Erythroblast (primary cell): ENCODE data around the gene TRA2A.

Source experiments
- DNase-seq, 2 experiments: peaks; one replicate each; lab custom pipeline; 2025; lab: John Stamatoyannopoulos, UW
- GATA1 ChIP-seq: IDR thresholded peaks from 2 replicates; pipeline ENCODE4 v1.6.1; 2011; ENCODE audit warnings: low read depth, mild to moderate bottlenecking, control low read depth, low read length, moderate library complexity
- POLR2A ChIP-seq: IDR thresholded peaks from 2 replicates; pipeline ENCODE4 v1.6.1; 2011; ENCODE audit warnings: mild to moderate bottlenecking, low read length

Gene TRA2A

GRCh38 chr7:23482686-23483085 lies 49.1 kb downstream of the TRA2A start:
- TF ChIP-seq POLR2A (no peak), GATA1 (no peak)
- no peak for DNase-seq

GRCh38 chr7:23477962-23478866 lies 53.6 kb downstream of the TRA2A start:
- no peak for DNase-seq
- TF ChIP-seq POLR2A (no peak), GATA1 (no peak)

- TF ChIP-seq GATA1 (no peak), POLR2A (no peak)
- DNase-seq = no peak
Measured at GRCh38 chr7:23477157-23477499, 54.7 kb downstream of the TRA2A start.

- DNase-seq = no peak
- TF ChIP-seq GATA1 (no peak), POLR2A (no peak)
Measured at GRCh38 chr7:23476286-23477156, 55.3 kb downstream of the TRA2A start.

- TF ChIP-seq GATA1 (no peak), POLR2A (no peak)
- DNase-seq = no peak
Measured at GRCh38 chr7:23475576-23475839, 56.3 kb downstream of the TRA2A start.

- no peak for DNase-seq
- TF ChIP-seq GATA1 = no peak
- no peak for TF ChIP-seq POLR2A
Measured at GRCh38 chr7:23474829-23475575, 56.8 kb downstream of the TRA2A start.

GRCh38 chr7:23474094-23474828 lies 57.5 kb downstream of the TRA2A start:
- DNase-seq = peak; percentile 98
- no peak for TF ChIP-seq POLR2A
- no peak for TF ChIP-seq GATA1

- no peak for TF ChIP-seq GATA1
- TF ChIP-seq POLR2A = no peak
- no peak for DNase-seq
Measured at GRCh38 chr7:23473844-23474093, 58.0 kb downstream of the TRA2A start.

GRCh38 chr7:23472956-23473843 lies 58.6 kb downstream of the TRA2A start:
- TF ChIP-seq GATA1 = no peak
- no peak for TF ChIP-seq POLR2A
- peak; percentile 73 to 84 for DNase-seq

GRCh38 chr7:23472556-23472955 lies 59.2 kb downstream of the TRA2A start:
- DNase-seq = peak in 1 of 2 experiments; percentile 50
- TF ChIP-seq GATA1 (no peak), POLR2A (no peak)

- TF ChIP-seq POLR2A = no peak
- TF ChIP-seq GATA1 = no peak
- DNase-seq = peak; percentile 65 to 70
Measured at GRCh38 chr7:23472046-23472445, 59.7 kb downstream of the TRA2A start.

- peak; percentile 90 to 92 for DNase-seq
- TF ChIP-seq POLR2A (no peak), GATA1 (no peak)
Measured at GRCh38 chr7:23471106-23471859, 60.5 kb downstream of the TRA2A start.
